HL-60 (cell line): ENCODE data around the gene CPED1.

Experiments
- CTCF ChIP-seq: IDR thresholded peaks from one replicate; pipeline ENCODE4 v1.5.1; 2011; ENCODE audit warnings: low read length, control low read depth, inconsistent platforms; ENCODE audit not compliant: insufficient read depth
- REST ChIP-seq: IDR thresholded peaks from 2 replicates; pipeline ENCODE4 v1.6.1; 2012; ENCODE audit warnings: low read depth; ENCODE audit not compliant: insufficient replicate concordance

- TF ChIP-seq CTCF = no peak
- TF ChIP-seq REST = no peak
Measured at GRCh38 chr7:121041516-121042148, 53.1 kb downstream of the CPED1 start.
